LNCAP (cell line): ENCODE data around the gene AIMP2.

ENCODE experiments used
- TF ChIP-seq, protein P1 (sequence below): fragments of 450-650 bp; IDR thresholded peaks from 2 replicates; pipeline ENCODE4 v1.5.1; 2017; ENCODE audit warnings: mild to moderate bottlenecking

The AIMP2 gene

DNA sequence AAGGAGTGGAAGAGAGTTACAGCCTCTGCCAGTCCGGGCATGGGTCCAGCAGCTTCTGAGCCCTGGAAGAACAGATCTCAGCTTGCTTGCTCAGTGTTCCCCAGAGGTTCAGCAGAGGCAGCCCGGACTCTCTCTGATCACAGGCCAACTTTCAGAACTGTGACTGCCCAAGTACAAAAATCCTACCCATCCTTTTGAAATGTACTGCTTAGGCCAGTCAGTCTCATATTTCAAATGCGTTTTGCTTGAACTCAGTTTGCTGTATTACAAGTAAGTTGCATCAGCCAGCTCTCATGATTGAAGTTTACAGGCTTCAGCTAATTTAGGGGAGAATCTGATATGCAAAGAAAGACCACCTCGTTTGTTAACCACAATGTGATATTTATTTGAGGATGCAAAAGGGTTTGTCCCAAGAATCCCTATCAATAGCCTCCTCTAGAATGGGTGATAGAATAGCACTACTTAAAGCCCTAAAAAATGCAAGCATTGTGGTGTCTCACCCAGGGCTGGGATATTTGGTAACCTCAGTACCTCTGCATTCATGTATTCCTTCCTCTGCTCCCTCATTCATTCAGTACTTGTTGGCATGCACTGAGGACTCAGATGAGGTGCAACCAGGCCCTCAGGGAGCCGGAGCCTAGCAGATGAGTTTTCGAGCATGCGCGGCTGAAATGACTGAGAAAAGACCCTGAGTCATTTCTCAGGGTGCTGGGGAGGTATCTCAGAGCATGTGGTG is 7.0 kb downstream of the AIMP2 start:
- TF ChIP-seq, protein P1, sequence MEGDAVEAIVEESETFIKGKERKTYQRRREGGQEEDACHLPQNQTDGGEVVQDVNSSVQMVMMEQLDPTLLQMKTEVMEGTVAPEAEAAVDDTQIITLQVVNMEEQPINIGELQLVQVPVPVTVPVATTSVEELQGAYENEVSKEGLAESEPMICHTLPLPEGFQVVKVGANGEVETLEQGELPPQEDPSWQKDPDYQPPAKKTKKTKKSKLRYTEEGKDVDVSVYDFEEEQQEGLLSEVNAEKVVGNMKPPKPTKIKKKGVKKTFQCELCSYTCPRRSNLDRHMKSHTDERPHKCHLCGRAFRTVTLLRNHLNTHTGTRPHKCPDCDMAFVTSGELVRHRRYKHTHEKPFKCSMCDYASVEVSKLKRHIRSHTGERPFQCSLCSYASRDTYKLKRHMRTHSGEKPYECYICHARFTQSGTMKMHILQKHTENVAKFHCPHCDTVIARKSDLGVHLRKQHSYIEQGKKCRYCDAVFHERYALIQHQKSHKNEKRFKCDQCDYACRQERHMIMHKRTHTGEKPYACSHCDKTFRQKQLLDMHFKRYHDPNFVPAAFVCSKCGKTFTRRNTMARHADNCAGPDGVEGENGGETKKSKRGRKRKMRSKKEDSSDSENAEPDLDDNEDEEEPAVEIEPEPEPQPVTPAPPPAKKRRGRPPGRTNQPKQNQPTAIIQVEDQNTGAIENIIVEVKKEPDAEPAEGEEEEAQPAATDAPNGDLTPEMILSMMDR: no peak

DNA sequence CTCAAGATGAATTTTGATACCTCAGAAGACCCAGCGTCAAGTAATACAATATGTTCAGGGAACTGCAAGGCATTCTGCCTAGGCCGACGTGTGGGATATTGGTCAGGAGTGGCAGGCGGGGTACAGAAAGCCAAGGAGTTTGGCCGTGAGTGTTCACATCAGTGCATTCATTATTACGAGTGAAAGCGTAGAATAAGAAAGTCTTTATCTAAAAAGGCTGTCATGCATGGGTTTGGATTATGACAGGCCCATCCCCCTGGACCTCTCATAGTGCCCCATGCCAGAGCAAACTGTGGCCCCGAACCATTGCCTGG is 7.5 kb downstream of the AIMP2 start:
- TF ChIP-seq, protein P1: no peak

DNA sequence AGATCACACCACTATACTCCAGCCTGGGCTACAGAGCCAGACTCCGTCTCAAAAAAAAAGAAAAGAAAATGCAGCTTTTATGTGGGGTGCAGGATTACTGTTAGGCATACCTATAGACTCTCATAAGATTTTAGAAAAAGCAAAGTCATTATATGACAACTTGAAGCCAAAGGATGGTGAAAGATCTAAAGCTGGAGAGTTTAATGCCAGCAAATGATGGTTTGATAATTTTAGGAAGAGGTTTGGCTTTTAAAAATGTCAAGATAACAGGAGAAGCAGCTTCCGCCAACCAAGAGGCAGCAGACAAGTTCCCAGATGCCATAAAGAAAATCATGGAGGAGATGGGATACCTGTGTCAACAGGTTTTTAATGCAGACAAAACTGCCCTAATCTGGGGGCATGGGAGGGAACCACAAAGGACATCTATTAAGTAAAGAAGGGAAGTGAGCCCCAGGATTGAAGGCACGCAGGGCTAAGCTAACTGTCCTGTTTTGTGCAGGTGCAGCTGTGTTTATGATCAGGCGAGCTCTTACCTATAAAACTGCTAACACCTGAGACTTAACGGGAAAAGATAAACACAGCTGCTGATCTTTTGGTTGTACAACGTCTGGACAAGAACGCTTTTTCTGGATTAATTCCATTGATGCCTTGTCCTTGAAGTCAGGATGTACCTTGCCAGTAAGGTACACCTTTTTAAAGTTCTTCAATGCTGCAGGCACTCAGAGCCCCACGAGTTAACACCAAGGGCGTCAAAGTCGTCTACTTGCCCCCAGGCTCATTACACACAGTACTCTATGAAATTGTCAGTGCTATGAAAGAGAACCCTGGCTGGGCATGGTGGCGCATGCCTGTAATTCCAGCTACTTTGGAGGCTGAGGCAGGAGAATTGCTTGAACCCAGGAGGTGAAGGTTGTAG is 11.6 kb downstream of the AIMP2 start:
- TF ChIP-seq, protein P1: no peak

DNA sequence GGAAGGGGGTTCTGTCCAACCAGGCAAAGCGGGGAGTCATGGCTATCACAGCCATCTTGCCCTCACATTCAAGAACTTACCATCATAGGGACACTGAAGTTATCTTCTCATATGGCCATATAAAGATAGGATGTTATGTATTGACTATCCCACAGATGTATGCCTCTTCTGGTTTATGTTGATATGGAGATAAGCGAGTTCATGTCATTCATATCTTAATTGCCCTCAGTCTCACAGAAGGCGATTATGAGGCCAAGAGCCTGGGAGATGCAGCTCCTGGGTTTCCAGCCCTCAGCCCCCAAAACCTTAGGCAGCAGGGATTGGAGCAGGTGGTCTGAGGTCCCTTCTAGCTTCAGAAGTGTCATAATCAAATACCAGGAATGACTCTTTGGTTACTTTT is 13.6 kb downstream of the AIMP2 start:
- TF ChIP-seq, protein P1: no peak

DNA sequence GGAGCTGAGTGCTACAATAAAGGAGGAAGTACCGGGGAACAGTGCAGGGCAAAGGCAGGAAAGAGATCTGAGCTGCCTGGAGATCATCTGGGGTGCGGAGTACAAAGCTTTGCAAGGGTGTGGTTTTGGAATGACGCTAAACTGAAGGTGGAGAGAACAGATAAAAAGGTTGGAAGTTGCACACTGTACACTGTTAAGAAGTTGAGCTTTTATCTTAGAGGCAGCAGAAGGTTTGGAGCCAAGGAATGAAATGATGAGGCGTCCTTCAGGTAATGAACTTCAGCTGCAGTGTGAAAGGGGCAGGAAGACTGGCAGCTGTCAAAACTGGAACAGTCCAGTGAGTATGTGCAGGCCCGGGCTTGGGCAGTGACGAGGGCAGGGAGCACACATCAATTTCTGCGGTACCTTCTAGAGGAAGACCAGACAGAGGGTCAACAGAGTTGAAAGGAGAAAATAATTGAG is 14.9 kb downstream of the AIMP2 start:
- TF ChIP-seq, protein P1: no peak

DNA sequence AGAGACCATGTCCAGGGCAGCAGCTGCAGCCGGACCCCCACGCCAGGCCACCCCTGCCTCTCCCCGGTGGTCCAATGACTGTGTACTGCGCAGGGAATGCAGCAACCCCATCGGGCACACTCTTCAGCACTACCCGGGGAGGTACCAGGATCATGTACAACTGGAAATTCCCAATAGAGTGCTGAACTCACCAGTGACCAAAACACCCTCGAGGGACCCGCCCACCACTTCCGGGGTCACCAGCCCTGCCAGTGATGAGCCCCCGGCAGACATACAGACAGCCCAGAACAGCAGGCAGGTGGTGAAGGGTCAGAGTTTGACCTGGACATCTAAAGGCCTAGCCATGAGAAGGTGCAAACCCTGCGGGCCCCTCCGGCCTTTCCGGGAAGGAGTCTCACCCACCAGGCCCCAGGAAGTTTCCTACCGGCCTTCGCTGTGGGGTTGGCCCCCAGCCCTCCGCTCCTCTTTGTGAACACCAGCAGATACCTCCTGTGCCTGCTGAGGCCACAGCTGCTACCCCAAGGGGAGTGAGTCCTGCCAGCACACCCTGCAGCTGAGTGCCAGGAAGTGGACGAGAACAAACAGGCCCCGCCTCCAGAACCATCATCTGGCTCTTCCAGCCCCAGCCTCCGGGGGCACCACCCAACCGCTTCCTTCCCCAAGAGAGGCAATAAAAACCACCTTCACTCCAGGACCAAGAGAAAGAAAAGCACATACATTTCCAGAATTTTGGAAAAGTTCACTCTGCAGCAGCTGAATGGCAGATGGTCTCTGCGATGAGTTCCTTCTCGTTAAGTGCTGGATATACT is 17.1 kb downstream of the AIMP2 start:
- TF ChIP-seq, protein P1: no peak; the same call in 1 of the 2 replicates

DNA sequence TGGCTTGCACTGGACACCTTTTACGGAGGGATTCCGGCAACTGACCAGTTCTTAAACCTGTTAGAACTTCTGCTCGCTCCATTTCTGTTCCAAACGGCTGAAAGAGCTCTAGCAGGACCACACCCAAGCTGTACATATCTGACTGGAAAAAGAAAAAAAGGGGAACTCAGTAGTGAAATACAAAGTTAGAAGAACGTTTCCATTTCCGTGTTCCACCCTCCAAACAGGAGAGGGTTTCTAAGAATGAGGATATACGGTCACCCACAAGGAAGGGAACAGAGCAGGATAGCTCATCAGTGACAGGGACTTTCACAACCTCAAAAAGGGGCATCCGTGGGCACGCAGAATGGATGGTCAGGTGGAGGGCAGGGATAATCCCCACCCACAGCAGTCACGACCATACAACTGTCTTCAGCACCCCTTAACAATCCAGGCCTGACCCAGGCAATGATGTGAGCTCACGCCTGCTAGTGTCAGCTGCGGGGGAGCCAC is 17.8 kb downstream of the AIMP2 start:
- TF ChIP-seq, protein P1: no peak
